ENCODE data around the gene DISP3.

Gene DISP3

DNA sequence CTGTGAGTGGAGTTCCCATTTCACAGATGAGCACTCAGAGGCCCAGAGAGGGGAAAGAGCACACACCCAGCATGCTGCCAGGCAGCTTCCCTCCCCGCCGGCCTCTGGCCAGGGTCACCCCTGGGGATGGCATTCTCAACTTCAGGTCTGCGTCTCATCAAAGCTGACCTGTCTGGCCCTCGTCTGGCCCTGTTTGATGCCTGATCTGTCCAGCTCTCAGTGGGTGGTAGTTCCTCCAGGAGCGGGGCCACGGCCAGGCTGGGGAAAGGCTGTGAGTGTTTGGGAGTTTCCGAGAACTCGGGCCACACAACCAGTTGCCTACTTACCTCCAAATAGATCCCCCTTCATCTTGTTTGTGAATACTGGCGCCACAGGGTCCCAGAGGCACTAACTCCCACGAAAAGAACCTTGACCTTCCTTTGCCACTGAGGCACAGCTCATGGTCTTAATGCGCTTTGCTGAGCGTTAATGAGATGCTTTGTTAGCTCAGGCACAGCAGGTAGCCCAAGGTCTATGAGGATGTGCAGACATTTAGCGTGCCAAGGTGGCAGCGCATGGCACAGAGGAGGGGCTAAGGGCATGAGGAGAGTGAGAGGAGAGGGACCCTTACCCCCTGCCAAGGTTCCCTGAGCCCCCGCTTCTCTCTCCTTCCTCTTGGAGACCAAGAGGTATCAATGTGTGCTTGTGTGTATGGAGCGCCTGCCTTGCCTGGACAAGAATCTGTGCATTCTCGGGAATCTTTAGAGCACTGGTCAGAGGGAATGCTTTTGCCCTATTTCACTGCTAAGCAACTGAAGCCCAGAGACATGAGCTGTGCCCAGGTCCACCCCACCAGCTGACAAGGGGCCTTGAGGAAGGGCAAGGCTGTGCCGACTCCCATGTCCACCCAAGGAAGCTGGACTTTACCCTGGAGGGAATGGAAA lies 61.2 kb downstream of the DISP3 start:
- TF ChIP-seq GATA3 (IDR thresholded peaks at IDR 0.05; ENCODE audit: low read depth, low read length) (no peak), GATA2 (IDR thresholded peaks at IDR 0.05; ENCODE audit: low read depth, low read length) (no peak)

DNA sequence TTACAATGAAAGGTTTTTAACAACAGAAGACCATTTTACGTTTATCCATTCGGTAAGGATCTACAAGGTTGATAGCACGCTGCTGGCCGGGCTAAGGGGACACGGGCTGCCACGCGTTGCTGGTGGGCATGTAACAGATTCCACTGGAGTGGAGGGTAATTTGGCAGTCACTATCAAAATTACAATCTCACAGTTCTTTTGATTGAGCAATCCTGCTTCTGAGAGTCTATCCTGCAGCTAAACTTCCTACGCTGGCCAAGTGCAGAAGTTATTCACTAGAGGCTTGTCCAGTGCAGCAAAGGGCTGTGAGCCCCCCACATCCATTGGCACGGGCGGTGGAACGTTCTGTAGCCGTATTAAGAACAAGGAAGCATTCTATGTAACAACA lies 61.8 kb downstream of the DISP3 start:
- TF ChIP-seq GATA2 (IDR thresholded peaks at IDR 0.05; ENCODE audit: low read depth, low read length) (0 out of 2 replicates have a peak, but pooled peaks have one; percentile 13), GATA3 (IDR thresholded peaks at IDR 0.05; ENCODE audit: low read depth, low read length) (no peak)

DNA sequence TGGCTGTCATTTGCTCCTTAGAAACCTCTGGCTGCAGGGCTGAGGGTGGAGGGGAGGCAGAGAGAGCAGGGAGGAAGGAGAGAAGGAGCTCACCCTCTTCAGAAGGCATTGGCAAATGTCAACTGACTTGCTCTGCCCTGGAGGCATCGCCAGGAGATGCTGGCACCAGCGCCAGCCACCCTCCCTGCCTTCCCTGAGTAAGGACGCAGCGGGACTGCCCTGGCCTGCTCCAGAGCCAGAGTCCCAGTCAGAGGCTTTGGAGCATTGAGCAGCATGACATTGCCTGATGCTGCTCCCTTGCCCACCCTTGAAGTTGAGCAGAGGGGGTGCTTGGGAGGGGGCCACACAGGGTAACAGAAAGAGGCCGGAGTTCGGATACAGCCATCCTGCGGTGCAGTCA lies 62.3 kb downstream of the DISP3 start:
- TF ChIP-seq GATA3 (IDR thresholded peaks at IDR 0.05; ENCODE audit: low read depth, low read length) (no peak), GATA2 (IDR thresholded peaks at IDR 0.05; ENCODE audit: low read depth, low read length) (no peak)

DNA sequence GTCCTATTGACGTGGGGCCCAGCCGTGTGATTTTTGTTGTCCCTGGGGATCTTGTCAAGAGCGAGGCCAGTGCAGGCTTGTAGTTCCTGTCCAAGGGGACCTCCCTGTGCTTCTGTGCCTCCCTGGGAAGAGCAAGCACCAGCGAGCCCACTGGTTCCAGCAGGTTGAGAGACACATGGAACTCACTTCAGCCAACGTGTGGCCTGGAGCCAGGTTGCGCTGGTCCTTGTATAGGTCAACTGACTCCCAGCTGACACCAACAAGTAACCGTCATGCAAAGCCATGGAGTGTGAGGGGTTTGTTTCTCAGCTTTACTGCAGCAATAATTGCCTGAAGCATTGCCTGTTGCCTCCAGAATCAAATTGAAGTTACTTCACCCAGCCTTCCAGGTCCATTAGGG lies 63.0 kb downstream of the DISP3 start:
- no peak for TF ChIP-seq GATA3 (IDR thresholded peaks at IDR 0.05; ENCODE audit: low read depth, low read length)
- TF ChIP-seq GATA2 (IDR thresholded peaks at IDR 0.05; ENCODE audit: low read depth, low read length): no peak

DNA sequence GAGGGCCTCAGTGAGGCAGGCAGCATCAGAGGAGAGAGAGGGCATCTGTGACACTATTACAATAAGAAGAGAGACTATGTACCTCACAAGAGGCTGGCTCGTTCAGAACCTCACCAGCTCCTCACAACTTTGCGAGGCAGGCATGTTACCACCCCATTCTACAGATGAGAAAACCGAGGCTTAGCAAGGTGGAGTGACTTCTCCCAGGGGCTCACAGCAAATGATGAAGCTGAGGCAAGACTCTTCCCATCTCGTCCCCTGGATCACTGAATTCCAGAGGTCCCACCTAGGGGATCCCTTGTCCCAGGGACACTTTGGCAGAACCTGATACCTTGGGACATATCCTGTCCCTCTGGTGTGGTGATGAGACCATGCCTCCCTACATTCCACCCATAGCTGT lies 64.4 kb downstream of the DISP3 start:
- no peak for TF ChIP-seq GATA3 (IDR thresholded peaks at IDR 0.05; ENCODE audit: low read depth, low read length)
- no peak for TF ChIP-seq GATA2 (IDR thresholded peaks at IDR 0.05; ENCODE audit: low read depth, low read length)

DNA sequence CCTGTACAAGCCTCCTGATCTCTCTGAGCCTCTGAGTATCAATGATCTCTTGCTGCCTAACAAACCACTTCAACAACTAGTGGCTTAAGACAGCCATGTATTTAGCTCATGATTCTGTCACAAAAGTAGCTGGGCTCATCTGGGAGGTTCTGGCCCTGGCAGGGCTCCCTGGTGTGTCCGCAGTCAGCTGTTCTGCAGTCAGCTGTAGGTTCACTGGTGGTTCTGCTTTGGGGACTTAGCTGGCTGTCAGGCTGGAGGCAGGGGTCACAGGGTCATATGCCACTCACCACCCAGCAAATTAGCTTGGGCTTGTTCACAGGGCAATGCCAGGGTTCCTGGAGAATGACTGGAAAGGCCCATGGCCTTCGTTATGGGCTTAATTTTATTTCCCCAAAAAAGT lies 64.8 kb downstream of the DISP3 start:
- no peak for TF ChIP-seq GATA3 (IDR thresholded peaks at IDR 0.05; ENCODE audit: low read depth, low read length)
- TF ChIP-seq GATA2 (IDR thresholded peaks at IDR 0.05; ENCODE audit: low read depth, low read length): no peak

DNA sequence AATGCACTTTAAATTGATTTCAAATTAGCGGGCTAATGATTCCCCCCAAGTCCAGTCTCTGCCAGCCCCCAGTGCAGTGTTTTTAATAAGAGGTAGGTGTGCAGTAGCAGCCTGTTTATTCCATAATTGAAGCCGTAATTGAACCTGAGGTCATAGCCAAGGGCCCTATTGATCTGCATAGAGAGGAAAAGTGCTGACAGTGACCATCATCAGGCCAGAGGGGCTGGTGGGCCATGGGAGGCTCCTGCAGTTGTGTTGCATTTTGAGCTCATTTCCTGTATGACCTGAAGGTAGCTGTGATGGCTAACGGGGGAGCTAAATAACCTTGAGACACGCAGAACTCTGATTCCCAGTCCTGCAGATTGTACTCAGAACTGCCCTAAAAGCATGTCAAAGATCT lies 67.5 kb downstream of the DISP3 start:
- TF ChIP-seq GATA3 (IDR thresholded peaks at IDR 0.05; ENCODE audit: low read depth, low read length) (no peak), GATA2 (IDR thresholded peaks at IDR 0.05; ENCODE audit: low read depth, low read length) (no peak)

DNA sequence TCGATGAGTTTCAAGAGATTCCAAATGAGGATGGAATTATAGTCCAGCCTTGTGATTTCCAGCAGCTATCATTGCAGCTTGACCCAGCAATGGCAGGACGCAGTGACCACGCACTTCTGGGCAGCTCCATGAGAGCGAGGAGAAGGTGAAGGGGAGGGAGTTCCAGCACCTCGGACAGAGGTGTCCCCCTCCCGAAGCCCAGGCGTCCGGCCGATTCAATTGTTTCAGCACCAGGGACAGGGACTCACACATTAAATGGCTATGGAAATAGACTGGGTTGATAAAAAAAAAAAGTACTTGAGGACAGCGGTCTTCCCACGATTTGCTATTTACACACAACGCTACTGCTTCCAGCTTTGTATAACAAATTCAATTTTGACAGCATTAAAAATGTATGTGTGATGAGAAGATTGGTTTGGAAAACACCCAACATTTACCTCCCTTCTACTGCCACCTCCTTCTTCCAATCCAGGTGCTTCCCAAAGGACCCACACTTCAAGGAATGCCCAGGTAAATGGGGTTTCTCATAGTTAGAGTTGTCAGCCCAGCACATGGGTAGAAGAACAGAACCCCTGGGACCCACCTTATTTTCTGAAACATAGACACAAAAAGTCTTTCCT lies 71.8 kb downstream of the DISP3 start:
- no peak for TF ChIP-seq GATA3 (IDR thresholded peaks at IDR 0.05; ENCODE audit: low read depth, low read length)

DNA sequence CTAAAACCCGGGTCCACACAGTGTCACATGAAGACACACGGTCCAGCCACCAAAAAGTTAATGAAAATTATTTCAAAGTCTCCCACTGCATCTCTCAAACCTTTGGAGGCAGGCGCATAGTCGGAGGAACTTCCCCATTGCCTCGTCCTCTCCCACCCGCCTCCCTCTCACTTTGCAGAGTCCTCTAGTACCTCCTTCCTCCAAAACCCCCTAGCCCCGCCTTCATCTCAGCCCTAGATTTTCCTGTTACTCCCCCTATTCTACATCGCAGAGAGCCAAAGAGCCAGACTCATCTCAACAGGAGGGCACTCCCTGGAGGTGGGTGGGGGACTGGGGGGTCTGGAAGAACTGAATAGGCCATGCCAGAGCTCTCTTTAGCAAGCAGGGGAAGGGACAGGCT lies 79.3 kb downstream of the DISP3 start:
- TF ChIP-seq GATA3 (IDR thresholded peaks at IDR 0.05; ENCODE audit: low read depth, low read length) (no peak), GATA2 (IDR thresholded peaks at IDR 0.05; ENCODE audit: low read depth, low read length) (no peak)

DNA sequence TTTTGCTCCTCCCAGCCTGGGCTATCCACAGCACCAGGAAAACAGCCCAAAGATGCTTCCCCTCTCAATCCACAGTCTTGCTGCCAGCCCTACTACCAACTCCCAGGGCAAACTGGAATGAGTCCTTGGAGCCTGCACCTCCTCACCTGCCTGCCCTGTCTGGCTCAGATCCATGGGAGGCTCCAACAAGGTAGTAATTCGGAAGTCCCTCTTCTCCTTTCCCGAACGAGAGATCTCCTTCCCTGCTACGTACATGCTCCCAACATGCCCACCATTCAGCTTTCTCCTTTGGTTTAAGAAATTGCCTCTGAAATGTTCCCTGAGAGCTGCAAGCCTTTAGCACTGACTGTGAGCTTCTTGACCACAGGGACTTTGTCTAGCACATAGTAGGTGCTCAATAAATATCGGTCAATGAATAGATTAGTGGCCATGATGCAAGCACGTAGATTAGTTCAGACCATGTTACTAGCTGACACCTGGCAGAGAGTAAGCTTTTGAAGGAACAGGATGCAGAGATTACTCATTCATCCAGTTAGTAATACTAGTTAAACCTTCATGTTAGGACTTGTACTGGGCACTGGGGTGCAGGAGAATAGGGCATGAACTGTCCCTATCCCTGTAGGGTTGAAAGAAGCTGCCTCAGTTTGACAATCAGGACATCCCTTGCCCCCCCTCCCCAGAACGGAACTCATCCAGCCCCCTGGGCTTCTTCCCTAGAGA lies 80.1 kb downstream of the DISP3 start:
- no peak for TF ChIP-seq GATA3 (IDR thresholded peaks at IDR 0.05; ENCODE audit: low read depth, low read length)
- no peak for TF ChIP-seq GATA2 (IDR thresholded peaks at IDR 0.05; ENCODE audit: low read depth, low read length)

DNA sequence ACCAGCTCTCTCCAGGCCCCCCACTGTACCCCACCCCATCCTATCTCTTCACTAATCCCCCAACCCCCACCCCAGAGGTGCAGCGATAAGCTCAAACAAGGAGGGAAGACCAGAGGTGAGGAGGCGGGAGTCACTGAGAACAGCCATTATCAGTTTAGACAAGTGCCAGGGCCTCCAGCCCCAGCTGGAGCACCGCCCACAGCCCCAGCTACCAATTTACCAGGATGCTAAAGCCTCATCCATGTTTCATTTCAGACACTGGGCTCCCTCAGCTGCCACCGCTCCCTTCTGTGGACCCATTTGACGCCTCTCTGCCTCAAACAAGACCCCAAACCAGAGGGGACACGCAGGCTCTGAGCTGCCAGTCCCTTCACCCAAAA lies 80.6 kb downstream of the DISP3 start:
- TF ChIP-seq GATA2 (IDR thresholded peaks at IDR 0.05; ENCODE audit: low read depth, low read length) (no peak), GATA3 (IDR thresholded peaks at IDR 0.05; ENCODE audit: low read depth, low read length) (no peak)

DNA sequence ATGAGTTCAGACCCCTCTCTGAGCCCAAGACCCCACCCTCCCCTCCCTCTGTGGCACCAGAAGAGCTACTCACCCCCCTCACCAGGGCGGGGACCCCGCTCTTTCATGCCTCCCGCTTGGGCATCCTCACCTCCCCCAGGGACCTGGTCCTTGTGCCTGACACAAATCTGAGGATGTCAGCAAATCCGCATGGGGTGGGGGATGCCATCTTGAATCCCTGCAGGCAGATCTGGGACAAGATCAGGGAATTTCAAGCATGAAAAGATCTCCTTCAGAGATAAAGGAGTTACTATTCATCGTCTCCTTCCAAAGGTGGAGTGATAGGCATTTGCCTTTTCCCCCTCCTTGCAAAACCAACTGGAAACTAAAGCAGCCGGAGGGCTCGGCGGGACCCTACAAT lies 81.1 kb downstream of the DISP3 start:
- TF ChIP-seq GATA3 (IDR thresholded peaks at IDR 0.05; ENCODE audit: low read depth, low read length): no peak
- TF ChIP-seq GATA2 (IDR thresholded peaks at IDR 0.05; ENCODE audit: low read depth, low read length): no peak; the same call in 1 of the 2 replicates

DNA sequence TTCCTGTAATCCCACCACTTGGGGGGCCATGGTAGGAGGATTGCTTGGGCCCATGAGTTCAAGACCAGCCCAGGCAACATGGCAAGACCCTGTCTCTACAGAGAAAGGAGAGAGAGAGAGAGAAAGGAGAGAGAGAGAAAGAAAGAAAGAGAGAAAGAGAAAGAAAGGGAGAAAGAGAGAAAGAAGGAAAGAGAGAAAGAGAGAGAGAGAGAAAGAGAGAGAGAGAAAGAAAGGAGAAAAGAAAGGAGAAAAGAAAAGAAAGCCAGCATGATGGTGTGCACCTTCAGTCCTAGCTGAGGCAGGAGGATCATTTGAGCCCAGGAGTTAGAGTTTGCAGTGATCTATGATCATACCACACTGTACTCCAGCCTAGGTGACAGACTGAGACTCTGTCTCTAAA lies 82.8 kb downstream of the DISP3 start:
- TF ChIP-seq GATA3 (IDR thresholded peaks at IDR 0.05; ENCODE audit: low read depth, low read length): no peak
- TF ChIP-seq GATA2 (IDR thresholded peaks at IDR 0.05; ENCODE audit: low read depth, low read length): no peak

DNA sequence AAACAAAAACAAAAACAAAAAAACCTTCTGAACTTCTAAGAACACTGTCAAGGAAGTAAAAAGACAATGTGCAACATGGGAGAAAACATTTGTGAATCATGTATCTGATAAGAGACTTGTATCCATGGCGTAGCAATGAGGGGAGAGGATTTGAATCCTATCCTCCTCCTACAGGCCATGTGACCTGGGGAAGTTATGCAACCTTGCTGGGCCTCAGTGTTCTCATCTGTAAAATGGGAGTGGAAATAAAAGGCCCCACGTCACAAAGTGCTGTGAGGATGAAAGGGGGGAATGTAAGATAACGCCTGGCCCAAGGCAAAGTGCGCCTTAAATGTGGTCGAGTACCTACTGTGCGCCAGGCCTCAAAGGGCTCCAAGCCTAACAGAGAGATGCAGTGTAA lies 83.7 kb downstream of the DISP3 start:
- TF ChIP-seq GATA3 (IDR thresholded peaks at IDR 0.05; ENCODE audit: low read depth, low read length) (no peak), GATA2 (IDR thresholded peaks at IDR 0.05; ENCODE audit: low read depth, low read length) (no peak)

Data from SH-SY5Y (cell line).